Type B pancreatic cell (in vitro differentiated cells): Measurements from ENCODE around the gene CDC42BPA. TPM values are rescaled to one million over a fixed set of nuclear protein-coding genes. Genes with fewer than 3 reads are reported as not detected.
A peak's percentile ranks its signal among the peaks of the same experiment; 100 is the strongest.

ENCODE experiments used
- DNase-seq: peaks from one replicate; pipeline ENCODE4 v3.0.0; 2021; ENCODE audit warnings: mixed read lengths; ENCODE audit not compliant: unreplicated experiment; ENCODE audit errors: extremely low spot score
- H3K27ac Mint-ChIP-seq: 2 replicates; pipeline ENCODE4 v1.8.0; 2021; ENCODE audit warnings: mild to moderate bottlenecking, mixed read lengths
- H3K27me3 Mint-ChIP-seq: 2 replicates; pipeline ENCODE4 v1.8.0; 2021; ENCODE audit warnings: mixed read lengths
- H3K36me3 Mint-ChIP-seq: 2 replicates; pipeline ENCODE4 v1.8.0; 2021; ENCODE audit warnings: mixed read lengths
- H3K4me1 Mint-ChIP-seq: one replicate; pipeline ENCODE4 v1.8.0; 2021; ENCODE audit warnings: mixed read lengths; ENCODE audit not compliant: unreplicated experiment
- H3K4me3 Mint-ChIP-seq: 2 replicates; pipeline ENCODE4 v1.8.0; 2021; ENCODE audit warnings: mild to moderate bottlenecking, mixed read lengths
- H3K9me3 Mint-ChIP-seq: 2 replicates; pipeline ENCODE4 v1.8.0; 2021; ENCODE audit warnings: mixed read lengths
- total RNA-seq: library from RNA; stranded (reverse); gene quantifications from 2 replicates; pipeline ENCODE4 v1.2.1, GENCODE V29; 2021; ENCODE audit warnings: low replicate concordance
- TF ChIP-seq, protein P1 (sequence below): fragments of 200-600 bp; sonication (generic); conservative IDR thresholded peaks from 2 replicates; pipeline ENCODE4 v1.5.0; 2021; ENCODE audit warnings: antibody characterized with exemption, mild to moderate bottlenecking

CDC42BPA gene
- total RNA-seq, 1 donor from 2014 or later, result 33.8 TPM

- peaks cover 7% of the 10 kb centered on the region for H3K27me3 Mint-ChIP-seq
- TF ChIP-seq, protein P1, sequence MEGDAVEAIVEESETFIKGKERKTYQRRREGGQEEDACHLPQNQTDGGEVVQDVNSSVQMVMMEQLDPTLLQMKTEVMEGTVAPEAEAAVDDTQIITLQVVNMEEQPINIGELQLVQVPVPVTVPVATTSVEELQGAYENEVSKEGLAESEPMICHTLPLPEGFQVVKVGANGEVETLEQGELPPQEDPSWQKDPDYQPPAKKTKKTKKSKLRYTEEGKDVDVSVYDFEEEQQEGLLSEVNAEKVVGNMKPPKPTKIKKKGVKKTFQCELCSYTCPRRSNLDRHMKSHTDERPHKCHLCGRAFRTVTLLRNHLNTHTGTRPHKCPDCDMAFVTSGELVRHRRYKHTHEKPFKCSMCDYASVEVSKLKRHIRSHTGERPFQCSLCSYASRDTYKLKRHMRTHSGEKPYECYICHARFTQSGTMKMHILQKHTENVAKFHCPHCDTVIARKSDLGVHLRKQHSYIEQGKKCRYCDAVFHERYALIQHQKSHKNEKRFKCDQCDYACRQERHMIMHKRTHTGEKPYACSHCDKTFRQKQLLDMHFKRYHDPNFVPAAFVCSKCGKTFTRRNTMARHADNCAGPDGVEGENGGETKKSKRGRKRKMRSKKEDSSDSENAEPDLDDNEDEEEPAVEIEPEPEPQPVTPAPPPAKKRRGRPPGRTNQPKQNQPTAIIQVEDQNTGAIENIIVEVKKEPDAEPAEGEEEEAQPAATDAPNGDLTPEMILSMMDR, result no peak
- H3K4me1 Mint-ChIP-seq, result peaks cover 18% of the 10 kb centered on the region
- H3K27ac Mint-ChIP-seq, result peak overlapping the region; percentile 86
- DNase-seq, result no peak
- peak overlapping the region; percentile 94 for H3K4me3 Mint-ChIP-seq
- peaks cover 4% of the 10 kb centered on the region for H3K36me3 Mint-ChIP-seq
- H3K9me3 Mint-ChIP-seq, result no peaks in the 10 kb centered on the region
These were observed 1.8 kb downstream of the CDC42BPA start for GRCh38 chr1:227316456-227316855.

DNA sequence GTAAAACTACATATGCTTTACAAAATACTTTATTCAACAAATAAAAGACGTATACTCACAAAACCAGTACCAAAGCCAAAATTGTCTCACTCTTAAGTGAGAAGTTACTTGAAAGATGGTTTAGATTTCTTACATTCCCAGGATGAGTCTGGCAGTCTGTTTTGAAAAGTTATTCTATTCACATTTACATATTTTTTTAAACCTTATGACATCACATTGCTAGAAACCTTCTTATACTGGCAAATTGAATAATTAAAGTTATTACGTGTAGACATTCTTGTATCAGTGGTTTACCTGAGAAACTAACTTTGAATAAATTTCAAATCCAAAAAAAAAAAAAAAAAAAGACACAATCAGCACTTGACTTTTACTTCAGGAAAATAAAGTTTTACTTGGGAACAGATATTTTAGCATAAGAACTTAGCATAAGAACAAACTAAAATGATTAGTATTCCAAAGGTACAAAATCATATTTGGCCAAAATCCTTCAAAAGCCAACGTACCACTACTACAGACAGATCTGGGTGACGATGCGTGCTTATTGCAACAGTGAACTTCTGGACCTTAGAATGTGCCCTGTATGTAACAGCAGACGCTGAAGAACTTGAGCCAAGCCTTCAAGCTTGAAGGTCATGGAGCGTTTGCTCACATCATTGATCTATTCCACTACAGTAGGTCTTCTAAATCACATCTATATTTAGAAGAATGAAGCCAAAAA is 2.5 kb downstream of the CDC42BPA start:
- no peak for DNase-seq
- peaks cover 8% of the 10 kb centered on the region for H3K36me3 Mint-ChIP-seq
- peaks cover 14% of the 10 kb centered on the region for H3K4me1 Mint-ChIP-seq
- peak overlapping the region; percentile 94 for H3K4me3 Mint-ChIP-seq
- H3K27me3 Mint-ChIP-seq, result peaks cover 4% of the 10 kb centered on the region
- H3K9me3 Mint-ChIP-seq, result no peaks in the 10 kb centered on the region
- TF ChIP-seq, protein P1, result no peak
- H3K27ac Mint-ChIP-seq, result peak overlapping the region; percentile 86

- TF ChIP-seq, protein P1, result no peak
- H3K4me3 Mint-ChIP-seq, result peak overlapping the region; percentile 55
These were observed 4.1 kb downstream of the CDC42BPA start for GRCh38 chr1:227314014-227314848.

GRCh38 chr1:227312361-227313025 is 5.8 kb downstream of the CDC42BPA start:
- H3K4me1 Mint-ChIP-seq, result peaks cover 13% of the 10 kb centered on the region
- peaks cover 11% of the 10 kb centered on the region for H3K36me3 Mint-ChIP-seq
- H3K4me3 Mint-ChIP-seq, result no peak overlapping the region
- H3K27ac Mint-ChIP-seq, result no peak overlapping the region
- DNase-seq, result no peak
- H3K9me3 Mint-ChIP-seq, result peaks cover 4% of the 10 kb centered on the region
- H3K27me3 Mint-ChIP-seq, result no peaks in the 10 kb centered on the region
- TF ChIP-seq, protein P1, result no peak

More at GRCh38 chr1:227314014-227314848, 4.1 kb downstream of the CDC42BPA start:
- DNase-seq, result no peak
- no peak overlapping the region for H3K27ac Mint-ChIP-seq
- peaks cover 11% of the 10 kb centered on the region for H3K36me3 Mint-ChIP-seq
- no peaks in the 10 kb centered on the region for H3K27me3 Mint-ChIP-seq
- H3K4me1 Mint-ChIP-seq, result peaks cover 15% of the 10 kb centered on the region
- H3K9me3 Mint-ChIP-seq, result peaks cover 4% of the 10 kb centered on the region

DNA sequence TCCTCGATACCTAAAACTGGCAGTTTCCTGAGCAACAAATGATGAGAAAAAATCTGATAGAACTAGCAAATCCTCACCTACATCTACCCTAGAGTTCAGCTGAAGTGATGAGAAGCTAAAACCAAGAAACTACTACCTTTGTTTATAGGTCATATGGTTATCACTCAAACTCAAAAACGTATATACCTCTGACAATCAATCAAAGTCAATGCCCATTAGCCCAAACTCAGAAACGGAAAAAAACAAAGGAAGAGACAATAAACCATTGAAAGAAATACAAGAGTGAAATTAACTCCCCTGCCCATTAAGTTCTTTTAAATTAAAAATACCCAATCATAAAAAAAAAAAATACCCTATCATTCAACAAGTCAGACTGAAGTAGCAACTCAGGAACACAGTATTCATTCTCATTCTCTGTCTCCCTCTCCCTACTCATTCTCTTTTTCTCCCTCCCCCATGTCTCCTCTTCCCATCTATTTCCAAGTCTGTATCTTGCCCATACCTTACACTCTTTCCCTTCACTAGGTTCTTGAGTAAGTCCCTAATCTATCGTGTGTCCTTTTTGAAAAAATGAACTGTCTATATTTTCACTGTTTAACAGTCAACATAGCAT is 6.8 kb downstream of the CDC42BPA start:
- TF ChIP-seq, protein P1, result no peak
- H3K36me3 Mint-ChIP-seq, result peaks cover 12% of the 10 kb centered on the region
- H3K27ac Mint-ChIP-seq, result no peak overlapping the region

More for the DNA sequence above, 6.8 kb downstream of the CDC42BPA start:
- peaks cover 13% of the 10 kb centered on the region for H3K4me1 Mint-ChIP-seq
- H3K27me3 Mint-ChIP-seq, result no peaks in the 10 kb centered on the region
- no peak for DNase-seq
- no peak overlapping the region for H3K4me3 Mint-ChIP-seq
- H3K9me3 Mint-ChIP-seq, result peaks cover 4% of the 10 kb centered on the region
